H1 (cell line): ENCODE results near the gene CFAP61. TPM values are rescaled to one million over a fixed set of nuclear protein-coding genes. Genes with fewer than 3 reads are reported as not detected.

Source experiments
- CTCF ChIA-PET: fragments of 300-600 bp; sonication (Branson Sonifier 250); formaldehyde crosslinking; loops from one replicate; lab custom pipeline; 2021; ENCODE audit not compliant: partially characterized antibody; lab: Charles Lee
- POLR2A ChIA-PET: fragments of 300-600 bp; sonication (Branson Sonifier 250); formaldehyde crosslinking; loops from one replicate; lab custom pipeline; 2021; ENCODE audit warnings: inconsistent platforms; ENCODE audit not compliant: partially characterized antibody; lab: Charles Lee
- DNase-seq, 2 experiments: peaks; one replicate each; pipeline versions ENCODE4 v3.0.0 to v3.0.0-alpha.2; 2010 to 2022; ENCODE audit warnings: low spot score in 2 of 2, low read depth in 1 of 2, mixed read lengths in 1 of 2
- FAIRE-seq: peaks from 2 replicates; lab custom pipeline; 2011; peaks lifted over from hg19 to GRCh38; lab: Jason Lieb, UNC
- H2AFZ ChIP-seq: 2 replicates; pipeline ENCODE4 v1.8.1; 2012; ENCODE audit warnings: low read length, inconsistent platforms
- H2AK5ac ChIP-seq: 2 replicates; pipeline ENCODE4 v1.6.1; 2013; ENCODE audit warnings: low read depth, low read length
- H2BK120ac ChIP-seq: replicated peaks from 2 replicates; pipeline ENCODE3; 2013; ENCODE audit warnings: low read depth, low read length, inconsistent platforms
- H2BK12ac ChIP-seq: 2 replicates; pipeline ENCODE4 v1.6.1; 2013; ENCODE audit warnings: low read depth, low read length
- H2BK15ac ChIP-seq: 2 replicates; pipeline ENCODE4 v1.6.1; 2013; ENCODE audit warnings: low read length
- H2BK20ac ChIP-seq: 2 replicates; pipeline ENCODE4 v1.6.1; 2013; ENCODE audit warnings: low read length
- H2BK5ac ChIP-seq: 2 replicates; pipeline ENCODE4 v1.6.1; 2013; ENCODE audit warnings: low read depth, low read length
- H3K14ac ChIP-seq: 2 replicates; pipeline ENCODE4 v1.6.1; 2013; ENCODE audit warnings: inconsistent platforms; ENCODE audit not compliant: insufficient read length
- H3K18ac ChIP-seq: 2 replicates; pipeline ENCODE4 v1.6.1; 2013; ENCODE audit warnings: low read length; ENCODE audit errors: extremely low read depth
- H3K23ac ChIP-seq: 2 replicates; pipeline ENCODE4 v1.6.1; 2013; ENCODE audit warnings: inconsistent platforms; ENCODE audit not compliant: insufficient read length
- H3K23me2 ChIP-seq: 2 replicates; pipeline ENCODE4 v1.6.1; 2013; ENCODE audit warnings: low read depth, low read length
- H3K27ac ChIP-seq: 2 replicates; pipeline ENCODE4 v1.6.1; 2011; ENCODE audit warnings: low read depth, low read length, inconsistent platforms
- H3K27me3 ChIP-seq, 4 experiments: replicated peaks in 1 of 4; 1 replicate in 1 of 4; 2 replicates in 3 of 4; pipeline versions ENCODE4 v1.6.1 to v1.8.1; 2011 to 2013; ENCODE audit warnings: low read length in 3 of 4, mild to moderate bottlenecking in 3 of 4, inconsistent platforms in 2 of 4, mixed read lengths in 2 of 4, moderate library complexity in 1 of 4; ENCODE audit not compliant: control insufficient read depth in 3 of 4, insufficient read depth in 3 of 4; ENCODE audit errors: extremely low read depth in 1 of 4
- H3K36me3 ChIP-seq, 4 experiments: 2 replicates each; pipeline versions ENCODE4 v1.6.1 to v1.8.1; 2011 to 2013; ENCODE audit warnings: mild to moderate bottlenecking in 4 of 4, low read length in 3 of 4, moderate library complexity in 2 of 4, control low read depth in 1 of 4, inconsistent platforms in 1 of 4; ENCODE audit not compliant: insufficient read depth in 4 of 4, control insufficient read depth in 2 of 4
- H3K4ac ChIP-seq: replicated peaks from 2 replicates; pipeline ENCODE3; 2013; ENCODE audit warnings: low read length, low read depth, mixed read lengths, inconsistent platforms; ENCODE audit not compliant: insufficient read length
- H3K4me1 ChIP-seq, 4 experiments: replicated peaks in 1 of 4; 1 replicate in 1 of 4; 2 replicates in 3 of 4; pipeline versions ENCODE4 v1.6.1 to v1.8.1; 2011 to 2013; ENCODE audit warnings: low read length in 3 of 4, inconsistent platforms in 2 of 4, mixed read lengths in 1 of 4; ENCODE audit not compliant: insufficient read depth in 4 of 4, control insufficient read depth in 3 of 4
- H3K4me2 ChIP-seq, 2 experiments: 2 replicates each; pipeline versions ENCODE4 v1.6.1 to v1.8.1; 2011 to 2013; ENCODE audit warnings: low read depth in 2 of 2, low read length in 2 of 2, control low read depth in 1 of 2, inconsistent platforms in 1 of 2, mild to moderate bottlenecking in 1 of 2; ENCODE audit not compliant: insufficient read depth in 1 of 2
- H3K4me3 ChIP-seq, 4 experiments: fragments of 200-600, 300-600 bp in 1 of 4; sonication (generic), shearing (Covaris generic), sonication (Bioruptor Twin) in 1 of 4; 2 replicates each; pipeline versions ENCODE4 v1.5.1 to v1.8.1; 2011 to 2016; ENCODE audit warnings: low read length in 4 of 4, low read depth in 3 of 4, control low read depth in 2 of 4, inconsistent platforms in 2 of 4, mild to moderate bottlenecking in 2 of 4, mixed read lengths in 1 of 4, moderate library complexity in 1 of 4; ENCODE audit not compliant: insufficient read depth in 2 of 4; ENCODE audit errors: extremely low read depth in 1 of 4
- H3K56ac ChIP-seq: replicated peaks from 2 replicates; pipeline ENCODE3; 2013; ENCODE audit warnings: low read depth, mild to moderate bottlenecking, mixed read lengths, low read length, inconsistent platforms; ENCODE audit not compliant: insufficient read length
- H3K79me1 ChIP-seq: 2 replicates; pipeline ENCODE4 v1.6.1; 2013; ENCODE audit warnings: low read depth, low read length, control low read depth
- H3K79me2 ChIP-seq, 2 experiments: 2 replicates each; pipeline versions ENCODE4 v1.6.1 to v1.8.1; 2012 to 2013; ENCODE audit warnings: low read length in 2 of 2, mild to moderate bottlenecking in 2 of 2, inconsistent platforms in 1 of 2; ENCODE audit not compliant: insufficient read depth in 2 of 2, control insufficient read depth in 1 of 2
- H3K9ac ChIP-seq, 4 experiments: replicated peaks in 1 of 4; 1 replicate in 1 of 4; 2 replicates in 3 of 4; pipeline versions ENCODE4 v1.6.1 to v1.8.1; 2011 to 2013; ENCODE audit warnings: low read depth in 3 of 4, low read length in 3 of 4, control low read depth in 2 of 4, mild to moderate bottlenecking in 2 of 4, moderate library complexity in 2 of 4, inconsistent platforms in 1 of 4; ENCODE audit errors: extremely low read depth in 1 of 4
- H3K9me3 ChIP-seq, 2 experiments: 2 replicates each; pipeline versions ENCODE4 v1.6.1 to v1.8.1; 2012 to 2013; ENCODE audit warnings: mild to moderate bottlenecking in 2 of 2, moderate library complexity in 2 of 2, control low read depth in 1 of 2, inconsistent platforms in 1 of 2, low read depth in 1 of 2, low read length in 1 of 2, mixed read lengths in 1 of 2; ENCODE audit not compliant: insufficient read depth in 2 of 2
- H4K20me1 ChIP-seq, 2 experiments: replicated peaks in 1 of 2; 2 replicates each; pipeline versions ENCODE3 to v1.8.1; 2011 to 2013; ENCODE audit warnings: inconsistent platforms in 2 of 2, low read length in 2 of 2, mild to moderate bottlenecking in 1 of 2; ENCODE audit not compliant: insufficient read depth in 2 of 2, control insufficient read depth in 1 of 2
- H4K5ac ChIP-seq: 2 replicates; pipeline ENCODE4 v1.6.1; 2013; ENCODE audit warnings: low read length, low read depth, mixed read lengths, inconsistent platforms; ENCODE audit not compliant: insufficient read length
- H4K8ac ChIP-seq: 2 replicates; pipeline ENCODE4 v1.8.0; 2013; ENCODE audit warnings: mild to moderate bottlenecking, moderate library complexity, low read length, inconsistent platforms; ENCODE audit not compliant: insufficient read depth; ENCODE audit errors: extremely low read depth
- H4K91ac ChIP-seq: replicated peaks from 2 replicates; pipeline ENCODE3; 2013; ENCODE audit warnings: low read length, mixed read lengths, inconsistent platforms; ENCODE audit not compliant: insufficient read length
- BCL11A ChIP-seq, 2 experiments: IDR thresholded peaks; one replicate each; pipeline ENCODE4 v1.6.1; 2011; ENCODE audit warnings: low read depth in 2 of 2, low read length in 2 of 2, mild to moderate bottlenecking in 2 of 2
- CEBPB ChIP-seq: IDR thresholded peaks from 2 replicates; pipeline ENCODE4 v1.6.1; 2012; ENCODE audit warnings: low read depth, low read length
- CTBP2 ChIP-seq: IDR thresholded peaks from 2 replicates; pipeline ENCODE4 v1.7.0; 2011; ENCODE audit warnings: borderline replicate concordance, mild to moderate bottlenecking, moderate library complexity, mixed read lengths, low read length; ENCODE audit not compliant: insufficient read depth, insufficient read length
- EP300 ChIP-seq, 2 experiments: IDR thresholded peaks; 1 replicate in 1 of 2; 2 replicates in 1 of 2; pipeline ENCODE4 v1.6.1; 2011 to 2012; ENCODE audit warnings: low read depth in 2 of 2, low read length in 2 of 2, mild to moderate bottlenecking in 2 of 2, borderline replicate concordance in 1 of 2, inconsistent platforms in 1 of 2, moderate library complexity in 1 of 2
- HDAC2 ChIP-seq, 2 experiments: fragments of 300-600 bp in 1 of 2; sonication (generic) in 1 of 2; IDR thresholded peaks; 2 replicates each; pipeline ENCODE4 v1.6.1; 2011 to 2012; ENCODE audit warnings: low read depth in 2 of 2, low read length in 2 of 2, mild to moderate bottlenecking in 2 of 2, moderate library complexity in 2 of 2, borderline replicate concordance in 1 of 2, inconsistent platforms in 1 of 2
- JUN ChIP-seq: IDR thresholded peaks from 2 replicates; pipeline ENCODE4 v1.6.1; 2011; ENCODE audit warnings: low read depth, mild to moderate bottlenecking, improper control_type of control experiment, low read length
- KDM4A ChIP-seq: IDR thresholded peaks from one replicate; pipeline ENCODE4 v1.7.1; 2012; ENCODE audit warnings: low read depth, mild to moderate bottlenecking, moderate library complexity, low read length, inconsistent platforms; ENCODE audit not compliant: severe bottlenecking
- NRF1 ChIP-seq: IDR thresholded peaks from 2 replicates; pipeline ENCODE4 v1.6.1; 2011; ENCODE audit warnings: mild to moderate bottlenecking, low read depth, low read length, improper control_type of control experiment
- PHF8 ChIP-seq: fragments of 200-600 bp; sonication (generic); conservative IDR thresholded peaks from 2 replicates; pipeline ENCODE4 v1.7.1; 2012; ENCODE audit warnings: low read depth, mild to moderate bottlenecking, inconsistent platforms, low read length, moderate library complexity
- RFX5 ChIP-seq: IDR thresholded peaks from 2 replicates; pipeline ENCODE4 v1.6.1; 2011; ENCODE audit warnings: low read depth, low read length, improper control_type of control experiment, borderline replicate concordance
- SP1 ChIP-seq: IDR thresholded peaks from 2 replicates; pipeline ENCODE4 v1.6.1; 2011; ENCODE audit warnings: low read depth, low read length
- TBP ChIP-seq: IDR thresholded peaks from 2 replicates; pipeline ENCODE4 v1.6.1; 2011; ENCODE audit warnings: low read depth, low read length, improper control_type of control experiment
- TEAD4 ChIP-seq: IDR thresholded peaks from 2 replicates; pipeline ENCODE4 v1.6.1; 2012; ENCODE audit warnings: low read depth, low read length, inconsistent platforms, mixed read lengths
- USF2 ChIP-seq: IDR thresholded peaks from 2 replicates; pipeline ENCODE4 v1.6.1; 2011; ENCODE audit warnings: low read length, improper control_type of control experiment
- whole genome bisulfite sequencing, 2 experiments: shearing (Covaris generic) in 1 of 2; methylation state at CpG; one replicate each; pipeline versions ENCODE4 v1.1.6 to v1.1.7; 2013 to 2015; ENCODE audit warnings: low lambda C conversion rate in 2 of 2, mixed read lengths in 2 of 2, inconsistent platforms in 1 of 2, low coverage in 1 of 2, missing lambda C conversion rate in 1 of 2; ENCODE audit not compliant: insufficient replicate concordance in 2 of 2, insufficient coverage in 1 of 2, insufficient read length in 1 of 2; ENCODE audit errors: extremely low coverage in 1 of 2, missing lambda C conversion rate in 1 of 2; 5-methylcytosine and 5-hydroxymethylcytosine counted together
- polyA plus RNA-seq, 7 experiments: library from polyadenylated mRNA; depleted of rRNA in 3 of 7; stranded (reverse) in 5 of 7; unstranded in 2 of 7; fragments of >200 nt in 5 of 7; fragments of 200-250 nt in 2 of 7; gene quantifications; 1 replicate in 5 of 7; 2 replicates in 1 of 7; 4 replicates in 1 of 7; pipeline versions ENCODE4 v1.2.1 to v1.2.3, GENCODE V29; 2011 to 2013; ENCODE audit warnings: missing spikeins in 2 of 7, mixed read lengths in 2 of 7
- total RNA-seq: library from RNA; stranded (reverse); fragmentation: NEBNext Ultra II Directional; extraction: Animal tissue kit (Norgen Biotek cat#: 25700); gene quantifications from 2 replicates; pipeline ENCODE4 v1.2.1, GENCODE V29; 2021

Gene CFAP61
- total and polyA plus RNA-seq, 2 of the 8 experiments (the other 6 are each of a cell fraction or from before 2014, with no cell fraction given), result 0.29 to 0.61 TPM

GRCh38 chr20:20331156-20331555 lies 278.8 kb downstream of the CFAP61 start:
- Histone ChIP-seq H4K8ac (no peak overlapping the region), H3K14ac (no peak overlapping the region), H3K4me1 (no peaks in the 10 kb centered on the region), H2AK5ac (no peak overlapping the region), H3K9ac (no peak overlapping the region), H2BK15ac (no peak overlapping the region), H2BK12ac (no peak overlapping the region), H3K4me2 (no peak overlapping the region), H3K79me1 (no peaks in the 10 kb centered on the region), H3K23ac (no peak overlapping the region), H3K27ac (no peak overlapping the region), H3K23me2 (no peaks in the 10 kb centered on the region), H3K36me3 (no peaks in the 10 kb centered on the region), H4K20me1 (no peaks in the 10 kb centered on the region), H2AFZ (no peak overlapping the region), H4K5ac (no peak overlapping the region), H3K18ac (no peak overlapping the region), H3K4ac (no peak overlapping the region), H3K27me3 (no peaks in the 10 kb centered on the region), H3K9me3 (no peaks in the 10 kb centered on the region), H2BK20ac (no peak overlapping the region), H3K4me3 (no peak overlapping the region), H3K79me2 (no peaks in the 10 kb centered on the region), H2BK5ac (no peak overlapping the region), H3K56ac (no peak overlapping the region), H4K91ac (no peak overlapping the region), H2BK120ac (no peak overlapping the region)
- ChIA-PET CTCF (no interaction called here), POLR2A (no interaction called here)
- no peak for DNase-seq
- FAIRE-seq, result no peak
- WGBS, 2 experiments, result 85% methylated on average over 1 of the region's 1 CpG; no CpG with 5 or more reads in 1 of the 2 experiments
- TF ChIP-seq USF2 (no peak), TBP (no peak), NRF1 (no peak), HDAC2 (IDR thresholded peaks at IDR 0.05; ENCODE audit: borderline replicate concordance in 1 of 2, low read depth in 2 of 2, low read length in 2 of 2) (no peak), BCL11A (IDR thresholded peaks at IDR 0.05; ENCODE audit: low read depth in 2 of 2, low read length in 2 of 2) (no peak), TEAD4 (no peak), EP300 (IDR thresholded peaks at IDR 0.05; ENCODE audit: borderline replicate concordance in 1 of 2, low read depth in 2 of 2, low read length in 2 of 2) (no peak), KDM4A (no peak), JUN (no peak), RFX5 (no peak), CEBPB (no peak), CTBP2 (no peak), SP1 (no peak), PHF8 (no peak)
